ENCODE data around the gene MYO1G.
"Not testable (repeated sequence)": the region's sequence is repeated elsewhere in the genome, so short reads cannot be mapped to it uniquely, and the experiment has no call there.

The MYO1G gene

GRCh38 chr7:44978511-44979366, at the start of gene MYO1G:
Gene MYO1G, minus strand, starts transcription at chr7:44979015. Its CDS starts 54 bp downstream, at chr7:44978961.
- Mint-ChIP-seq H3K4me1 (peaks cover 46% of the 10 kb centered on the region), H3K36me3 (peaks cover 23% of the 10 kb centered on the region), H3K27me3 (no peaks in the 10 kb centered on the region), H3K4me3 (peak within 1 kb of the TSS; percentile 95), H3K9me3 (no peaks in the 10 kb centered on the region), H3K27ac (peak within 1 kb of the TSS; percentile 98)
- ATAC-seq (ENCODE audit: low read depth), result peak; percentile 75
- peak; percentile 57 to 66 for DNase-seq (ENCODE audit: low spot score in 2 of 2)

- DNase-seq (ENCODE audit: low spot score in 2 of 2), result no peak
- Mint-ChIP-seq H3K27ac (peak overlapping the region; percentile 86), H3K9me3 (peaks cover 2% of the 10 kb centered on the region), H3K36me3 (peaks cover 18% of the 10 kb centered on the region), H3K4me1 (peaks cover 41% of the 10 kb centered on the region), H3K27me3 (no peaks in the 10 kb centered on the region), H3K4me3 (peak overlapping the region; percentile 89)
- no peak for ATAC-seq (ENCODE audit: low read depth)
Observed at GRCh38 chr7:45028138-45028919, 49.5 kb upstream of the MYO1G start.

GRCh38 chr7:45027774-45028114, 48.9 kb upstream of the MYO1G start:
- ATAC-seq (ENCODE audit: low read depth) (peak; percentile 4), DNase-seq (ENCODE audit: low spot score in 2 of 2) (peak in 1 of 2 donors; percentile 17)
- peaks cover 37% of the 10 kb centered on the region for H3K4me1 Mint-ChIP-seq
- H3K4me3 Mint-ChIP-seq, result peak overlapping the region; percentile 89
- H3K36me3 Mint-ChIP-seq, result peaks cover 18% of the 10 kb centered on the region
- H3K9me3 Mint-ChIP-seq, result peaks cover 2% of the 10 kb centered on the region
- no peaks in the 10 kb centered on the region for H3K27me3 Mint-ChIP-seq
- H3K27ac Mint-ChIP-seq, result peak overlapping the region; percentile 86

GRCh38 chr7:45026984-45027773, 48.4 kb upstream of the MYO1G start:
- Mint-ChIP-seq H3K27me3 (no peaks in the 10 kb centered on the region), H3K4me3 (peak overlapping the region; percentile 89), H3K9me3 (peaks cover 2% of the 10 kb centered on the region), H3K27ac (peak overlapping the region; percentile 86), H3K36me3 (peaks cover 15% of the 10 kb centered on the region), H3K4me1 (peaks cover 31% of the 10 kb centered on the region)
- ATAC-seq (ENCODE audit: low read depth), result peak; percentile 88
- peak; percentile 35 to 44 for DNase-seq (ENCODE audit: low spot score in 2 of 2)

- DNase-seq (ENCODE audit: low spot score in 2 of 2) (no peak), ATAC-seq (ENCODE audit: low read depth) (no peak)
- Mint-ChIP-seq H3K4me1 (peaks cover 36% of the 10 kb centered on the region), H3K9me3 (peaks cover 2% of the 10 kb centered on the region), H3K4me3 (peak overlapping the region; percentile 56), H3K36me3 (peaks cover 15% of the 10 kb centered on the region), H3K27me3 (no peaks in the 10 kb centered on the region), H3K27ac (peak overlapping the region; percentile 77)
Observed at GRCh38 chr7:45026013-45026412, 47.2 kb upstream of the MYO1G start.

GRCh38 chr7:45025473-45025872, 46.7 kb upstream of the MYO1G start:
- ATAC-seq (ENCODE audit: low read depth); DNase-seq (ENCODE audit: low spot score in 2 of 2); H3K9me3 Mint-ChIP-seq; H3K27me3 Mint-ChIP-seq: not testable (repeated sequence)
- peaks cover 40% of the 10 kb centered on the region for H3K4me1 Mint-ChIP-seq
- H3K36me3 Mint-ChIP-seq, result peaks cover 15% of the 10 kb centered on the region
- peak overlapping the region; percentile 56 for H3K4me3 Mint-ChIP-seq
- peak overlapping the region; percentile 77 for H3K27ac Mint-ChIP-seq

- no peaks in the 10 kb centered on the region for H3K27me3 Mint-ChIP-seq
- no peak for ATAC-seq (ENCODE audit: low read depth)
- peaks cover 2% of the 10 kb centered on the region for H3K9me3 Mint-ChIP-seq
- peaks cover 20% of the 10 kb centered on the region for H3K36me3 Mint-ChIP-seq
- peaks cover 33% of the 10 kb centered on the region for H3K4me1 Mint-ChIP-seq
- H3K27ac Mint-ChIP-seq, result peak overlapping the region; percentile 1
- no peak overlapping the region for H3K4me3 Mint-ChIP-seq
- DNase-seq (ENCODE audit: low spot score in 2 of 2), result no peak
Observed at GRCh38 chr7:45024126-45024744, 45.4 kb upstream of the MYO1G start.

GRCh38 chr7:45021604-45022296, 42.9 kb upstream of the MYO1G start:
- no peak overlapping the region for H3K4me3 Mint-ChIP-seq
- H3K4me1 Mint-ChIP-seq, result peaks cover 28% of the 10 kb centered on the region
- DNase-seq (ENCODE audit: low spot score in 2 of 2), result no peak
- peaks cover 18% of the 10 kb centered on the region for H3K36me3 Mint-ChIP-seq
- H3K27ac Mint-ChIP-seq, result peak overlapping the region; percentile 64
- peaks cover 2% of the 10 kb centered on the region for H3K9me3 Mint-ChIP-seq
- ATAC-seq (ENCODE audit: low read depth), result peak; percentile 37
- no peaks in the 10 kb centered on the region for H3K27me3 Mint-ChIP-seq

GRCh38 chr7:45020915-45021314, 42.1 kb upstream of the MYO1G start:
- H3K4me3 Mint-ChIP-seq, result no peak overlapping the region
- DNase-seq (ENCODE audit: low spot score in 2 of 2), result no peak
- no peak for ATAC-seq (ENCODE audit: low read depth)
- H3K36me3 Mint-ChIP-seq, result peaks cover 18% of the 10 kb centered on the region
- H3K4me1 Mint-ChIP-seq, result peaks cover 25% of the 10 kb centered on the region
- H3K27me3 Mint-ChIP-seq, result no peaks in the 10 kb centered on the region
- H3K27ac Mint-ChIP-seq, result no peak overlapping the region
- H3K9me3 Mint-ChIP-seq, result peaks cover 2% of the 10 kb centered on the region

- H3K4me1 Mint-ChIP-seq, result peaks cover 29% of the 10 kb centered on the region
- no peaks in the 10 kb centered on the region for H3K27me3 Mint-ChIP-seq
- ATAC-seq (ENCODE audit: low read depth), result no peak
- DNase-seq (ENCODE audit: low spot score in 2 of 2), result no peak
- no peak overlapping the region for H3K27ac Mint-ChIP-seq
- peaks cover 12% of the 10 kb centered on the region for H3K36me3 Mint-ChIP-seq
- H3K9me3 Mint-ChIP-seq, result no peaks in the 10 kb centered on the region
- no peak overlapping the region for H3K4me3 Mint-ChIP-seq
Observed at GRCh38 chr7:45017253-45017652, 38.4 kb upstream of the MYO1G start.

GRCh38 chr7:45015313-45015712, 36.5 kb upstream of the MYO1G start:
- Mint-ChIP-seq H3K4me1 (peaks cover 17% of the 10 kb centered on the region), H3K27ac (no peak overlapping the region), H3K4me3 (no peak overlapping the region), H3K36me3 (peaks cover 9% of the 10 kb centered on the region), H3K27me3 (no peaks in the 10 kb centered on the region), H3K9me3 (no peaks in the 10 kb centered on the region)
- ATAC-seq (ENCODE audit: low read depth) (no peak), DNase-seq (ENCODE audit: low spot score in 2 of 2) (no peak)

GRCh38 chr7:45013465-45013967, 34.7 kb upstream of the MYO1G start:
- Mint-ChIP-seq H3K4me1 (peaks cover 20% of the 10 kb centered on the region), H3K36me3 (peaks cover 5% of the 10 kb centered on the region), H3K27me3 (no peaks in the 10 kb centered on the region), H3K4me3 (no peak overlapping the region), H3K9me3 (no peaks in the 10 kb centered on the region), H3K27ac (peak overlapping the region; percentile 58)
- no peak for DNase-seq (ENCODE audit: low spot score in 2 of 2)
- ATAC-seq (ENCODE audit: low read depth), result no peak
